ENCODE measurements around the gene HSPA12A. TPM values are rescaled to one million over a fixed set of nuclear protein-coding genes. Genes with fewer than 3 reads are reported as not detected.

The HSPA12A gene
- total and polyA plus RNA-seq, 2 of the 13 experiments (the other 11 are each of a cell fraction or from before 2014, with no cell fraction given), result 6.4 to 13.6 TPM

DNA sequence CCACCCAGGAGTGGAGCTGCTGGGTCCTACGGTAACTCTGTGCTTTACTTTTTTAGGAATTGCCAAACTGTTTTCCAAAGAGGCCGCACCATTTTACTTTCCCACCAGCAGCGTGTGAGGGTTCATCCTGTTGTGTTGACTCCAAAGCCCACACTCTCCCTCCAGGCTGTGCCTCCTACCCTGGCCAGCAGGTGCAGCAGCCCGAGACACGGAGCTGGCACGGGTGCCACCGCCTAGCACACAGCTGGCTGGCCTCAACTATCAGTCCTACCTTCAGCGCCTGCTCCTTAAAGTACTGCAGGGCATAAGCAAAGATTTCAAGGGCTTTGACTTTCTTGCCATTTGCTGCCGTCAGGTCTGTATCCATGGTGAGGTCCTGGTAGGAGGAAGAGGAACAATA is 44.0 kb downstream of the HSPA12A start (continued):
- TF ChIP-seq ZNF446 (CRISPR knock-in tag; IDR thresholded peaks at IDR 0.05), result no peak

DNA sequence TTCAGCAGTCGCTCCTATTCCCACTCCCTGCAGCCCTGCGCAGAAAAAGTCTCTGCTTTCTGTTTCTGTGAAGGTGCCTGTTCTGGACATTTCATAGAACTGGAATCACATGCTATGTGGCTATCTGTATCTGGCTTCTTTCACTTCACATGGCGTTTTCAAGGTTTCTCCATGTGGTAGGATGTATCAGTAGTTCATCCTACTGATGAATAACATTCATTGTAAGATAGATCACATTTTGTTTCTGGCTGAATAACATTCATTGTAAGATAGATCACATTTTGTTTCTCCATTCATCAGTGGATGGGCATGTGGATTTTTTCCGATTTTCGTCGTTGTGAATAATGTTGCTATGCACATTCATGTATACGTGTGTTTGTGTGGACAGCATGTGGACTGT is 44.5 kb downstream of the HSPA12A start:
- CTCF ChIA-PET (ENCODE audit: low intra/inter-chr PET ratio, low total read pairs), result no interaction called here
- Histone ChIP-seq H3K4me2 (ENCODE audit: low read depth, low read length) (no peak overlapping the region), H3K9me3 (ENCODE audit: low read length) (no peaks in the 10 kb centered on the region), H3K36me3 (replicated peaks in 1 of 2; ENCODE audit: control insufficient read depth in 1 of 2, insufficient read depth in 2 of 2, low read length in 2 of 2) (no peaks in the 10 kb centered on the region), H4K20me1 (ENCODE audit: insufficient read depth, low read length) (no peaks in the 10 kb centered on the region), H2AFZ (ENCODE audit: low read length) (no peak overlapping the region), H3K4me1 (ENCODE audit: insufficient read depth, low read length) (peaks cover 23% of the 10 kb centered on the region), H3K9ac (ENCODE audit: insufficient read depth, low read depth, low read length) (no peak overlapping the region), H3K27me3 (ENCODE audit: control insufficient read depth in 1 of 2, insufficient read depth in 2 of 2, low read length in 2 of 2) (no peaks in the 10 kb centered on the region), H3K79me2 (ENCODE audit: insufficient read depth, low read length) (no peaks in the 10 kb centered on the region), H3K4me3 (replicated peaks in 1 of 3; ENCODE audit: insufficient read depth in 1 of 3, low read depth in 2 of 3, low read length in 3 of 3) (no peak overlapping the region), H3K27ac (ENCODE audit: extremely low read length, insufficient read depth, low read length) (no peak overlapping the region)
- 93% methylated on average over 7 of the region's 7 CpGs for WGBS (ENCODE audit: low lambda C conversion rate)
- in situ Hi-C loops (cut with HindIII; ENCODE audit: extremely low pct_ligation_motif_present, low pct_unique_long_range_greater_than_20kb) (no loop called here), intact Hi-C loops (cut with micrococcal nuclease; ENCODE audit: unreplicated experiment) (no loop called here)
- FAIRE-seq (no peak), DNase-seq (ENCODE audit: low spot score) (no peak), ATAC-seq (no peak)
- POLR2A ChIA-PET, result no interaction called here
- TF ChIP-seq AHR (CRISPR knock-in tag; IDR thresholded peaks at IDR 0.05), result no peak
- no peak for TF ChIP-seq CBFB (CRISPR knock-in tag; IDR thresholded peaks at IDR 0.05)
- TF ChIP-seq ZNF496 (CRISPR knock-in tag; IDR thresholded peaks at IDR 0.05; ENCODE audit: insufficient replicate concordance), result no peak
- no peak for TF ChIP-seq ZNF841 (CRISPR knock-in tag; IDR thresholded peaks at IDR 0.05; ENCODE audit: borderline replicate concordance)
- no peak for TF ChIP-seq ZNF746 (CRISPR knock-in tag; IDR thresholded peaks at IDR 0.05)
- TF ChIP-seq, protein P1, sequence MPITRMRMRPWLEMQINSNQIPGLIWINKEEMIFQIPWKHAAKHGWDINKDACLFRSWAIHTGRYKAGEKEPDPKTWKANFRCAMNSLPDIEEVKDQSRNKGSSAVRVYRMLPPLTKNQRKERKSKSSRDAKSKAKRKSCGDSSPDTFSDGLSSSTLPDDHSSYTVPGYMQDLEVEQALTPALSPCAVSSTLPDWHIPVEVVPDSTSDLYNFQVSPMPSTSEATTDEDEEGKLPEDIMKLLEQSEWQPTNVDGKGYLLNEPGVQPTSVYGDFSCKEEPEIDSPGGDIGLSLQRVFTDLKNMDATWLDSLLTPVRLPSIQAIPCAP (CRISPR knock-in tag; IDR thresholded peaks at IDR 0.05; ENCODE audit: low read depth), result no peak
- no peak for TF ChIP-seq RBAK (CRISPR knock-in tag; IDR thresholded peaks at IDR 0.05)
- no TSS peak for BruUV-seq (replicated peaks)
